Activated effector memory CD4-positive, alpha-beta T cell treated with anti-CD3 and anti-CD28 coated beads, Interleukin-2, amount 50 U/mL, for 16 hours (primary cell): ENCODE measurements around the gene TRPM5.

Experiments
- DNase-seq: peaks from one replicate; pipeline ENCODE4 v3.0.0-alpha.2; 2020

The TRPM5 gene

DNA sequence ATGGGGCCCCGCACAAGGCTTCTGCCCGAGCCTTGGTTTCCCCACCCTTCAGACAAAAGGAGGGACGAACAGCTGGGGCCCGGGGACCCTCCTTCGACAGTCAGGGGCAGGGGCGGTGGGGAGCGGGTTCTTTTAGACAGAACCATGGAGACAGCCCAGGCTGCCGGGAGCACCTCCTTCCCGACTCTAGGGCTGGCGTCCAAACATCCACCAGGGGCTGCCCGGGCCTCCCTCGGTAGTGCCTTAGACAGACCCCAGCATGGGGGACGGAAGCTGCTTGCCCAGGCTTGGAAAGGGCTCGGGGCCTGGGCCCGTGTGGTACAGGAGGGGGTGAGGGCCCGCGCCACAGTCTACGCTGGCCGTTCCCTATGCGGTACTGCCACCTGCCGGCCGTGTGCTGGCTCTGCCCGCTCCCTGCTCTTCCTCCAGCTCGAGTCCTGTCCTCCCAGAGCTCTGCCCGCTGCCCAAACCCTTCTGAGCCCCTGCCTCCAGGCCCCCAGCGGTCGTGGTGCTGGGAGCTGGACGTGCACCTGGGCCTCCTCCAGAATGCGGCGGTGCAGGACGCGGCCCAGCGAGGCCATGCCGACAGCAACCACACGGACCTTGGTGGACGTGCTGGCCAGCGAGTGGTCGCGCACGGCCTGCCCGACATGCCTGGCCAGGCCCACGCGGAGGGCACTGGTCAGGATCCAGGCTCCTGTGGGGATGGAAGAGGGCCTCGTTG is 23.6 kb downstream of the TRPM5 start:
- peak; percentile 88 for DNase-seq

GRCh38 chr11:2419638-2420501 is 24.4 kb downstream of the TRPM5 start:
- DNase-seq: peak; percentile 84

- no peak for DNase-seq
These were observed 25.5 kb downstream of the TRPM5 start for GRCh38 chr11:2418693-2419360.

GRCh38 chr11:2417856-2418692 is 26.2 kb downstream of the TRPM5 start:
- no peak for DNase-seq

GRCh38 chr11:2416765-2417164 is 27.5 kb downstream of the TRPM5 start:
- no peak for DNase-seq

- no peak for DNase-seq
These were observed 28.5 kb downstream of the TRPM5 start for GRCh38 chr11:2415601-2416380.

GRCh38 chr11:2415171-2415570 is 29.1 kb downstream of the TRPM5 start:
- DNase-seq: no peak

- no peak for DNase-seq
These were observed 29.7 kb downstream of the TRPM5 start for GRCh38 chr11:2414616-2415015.

- no peak for DNase-seq
These were observed 30.4 kb downstream of the TRPM5 start for GRCh38 chr11:2413742-2414579.

GRCh38 chr11:2412323-2412722 is 32.0 kb downstream of the TRPM5 start:
- no peak for DNase-seq

DNA sequence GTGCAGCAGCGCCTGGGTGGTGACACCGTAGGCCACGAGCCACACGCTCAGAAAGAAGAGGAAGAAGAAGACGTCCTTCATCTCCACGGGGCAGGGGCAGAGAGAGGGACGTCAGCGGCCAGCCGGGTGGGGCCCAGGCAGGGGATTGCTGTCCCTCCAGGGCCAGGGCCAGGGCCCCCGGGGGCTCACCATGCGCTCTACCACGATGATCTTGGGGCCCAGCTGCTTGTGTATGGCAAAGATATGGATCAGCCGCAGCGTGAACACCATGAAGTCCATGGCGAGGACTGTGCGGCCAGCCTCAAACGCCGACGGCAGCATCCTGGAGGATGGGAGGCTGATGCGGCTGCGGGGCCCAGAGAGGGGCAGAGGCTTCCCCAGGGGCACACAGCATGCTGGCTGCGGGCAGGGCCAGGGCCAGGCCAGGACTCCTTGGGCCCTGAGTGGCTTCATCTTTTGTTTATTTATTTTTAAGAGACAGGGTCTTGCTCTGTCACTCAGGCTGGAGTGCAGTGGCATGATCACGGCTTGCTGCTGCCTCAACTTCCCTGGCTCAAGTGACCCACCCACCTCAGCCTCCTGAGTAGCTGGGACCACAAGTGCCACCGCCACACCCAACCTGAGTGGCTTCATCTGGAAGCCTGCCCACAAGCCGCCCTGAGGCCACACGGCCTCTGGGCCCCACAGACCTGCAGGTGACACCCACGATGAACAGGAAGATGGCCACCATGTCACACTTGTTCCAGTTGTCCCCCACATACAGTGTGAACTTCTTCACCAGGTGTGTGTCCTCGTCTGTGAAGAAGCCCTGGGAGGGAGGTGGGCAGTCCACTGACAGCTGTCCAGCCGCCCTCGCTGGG is 32.6 kb downstream of the TRPM5 start:
- DNase-seq: no peak

DNA sequence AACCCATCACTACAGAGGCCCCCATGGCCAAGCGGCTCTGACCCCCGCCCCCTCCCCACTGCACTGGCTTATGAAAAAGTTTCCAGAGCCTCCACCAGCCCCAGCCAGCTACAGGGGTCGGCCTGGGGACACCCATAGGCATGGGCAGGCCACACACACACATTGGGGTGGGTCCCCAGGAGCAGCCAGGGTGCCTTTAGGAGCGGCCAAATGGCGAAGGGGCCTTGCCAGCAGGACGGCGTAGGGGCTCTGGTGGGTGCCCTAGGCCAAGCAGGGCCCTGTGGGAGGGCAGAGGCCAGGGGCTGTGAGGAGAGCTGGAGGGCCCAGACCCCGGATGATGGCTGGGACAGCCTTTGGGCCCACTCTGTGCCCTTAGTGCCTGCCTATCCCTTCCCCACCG is 33.7 kb downstream of the TRPM5 start:
- DNase-seq: no peak

- no peak for DNase-seq
These were observed 34.5 kb downstream of the TRPM5 start for GRCh38 chr11:2409611-2410468.

- DNase-seq: no peak
These were observed 35.2 kb downstream of the TRPM5 start for GRCh38 chr11:2409126-2409525.

DNA sequence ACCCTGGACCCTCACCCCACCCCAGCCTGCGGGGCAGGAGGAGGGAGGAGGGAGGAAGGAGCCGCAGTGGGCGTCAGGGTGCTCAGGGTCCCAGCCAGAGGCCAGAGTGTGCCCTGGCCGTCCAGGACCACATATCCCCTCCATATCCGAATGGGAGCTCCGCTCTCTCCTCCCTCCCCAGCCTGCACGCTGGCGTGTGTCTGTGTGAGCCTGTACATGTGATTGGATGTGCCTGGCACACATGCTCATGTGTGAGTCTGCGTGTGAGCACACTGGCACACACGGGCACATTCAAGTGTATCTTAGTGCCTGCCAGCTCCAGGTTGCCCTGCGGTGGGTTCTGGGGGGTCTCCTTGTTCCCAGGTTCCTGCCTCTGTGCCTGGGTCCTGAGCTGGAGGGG is 35.6 kb downstream of the TRPM5 start:
- no peak for DNase-seq

- DNase-seq: no peak
These were observed 37.4 kb downstream of the TRPM5 start for GRCh38 chr11:2406878-2407410.

DNA sequence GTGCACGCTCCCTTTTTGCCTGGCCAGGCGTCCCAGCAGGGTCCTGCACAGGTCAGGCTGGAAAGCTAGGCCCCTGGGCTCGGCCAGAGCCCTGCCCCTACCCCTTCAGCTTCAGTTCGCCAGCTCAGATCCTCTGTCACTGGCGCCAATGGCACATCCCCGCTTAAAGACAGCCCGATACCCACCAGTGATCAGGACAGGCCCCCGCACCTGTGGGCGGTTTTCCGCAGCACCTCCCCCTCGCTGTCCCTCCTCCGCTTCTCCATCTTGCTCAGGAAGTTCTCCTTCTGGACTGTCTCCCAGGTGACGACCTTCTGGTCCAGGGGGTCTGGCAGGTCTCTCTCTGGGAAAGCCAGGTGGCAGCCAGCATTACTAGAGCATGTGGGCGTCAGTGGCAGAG is 37.9 kb downstream of the TRPM5 start:
- no peak for DNase-seq

DNA sequence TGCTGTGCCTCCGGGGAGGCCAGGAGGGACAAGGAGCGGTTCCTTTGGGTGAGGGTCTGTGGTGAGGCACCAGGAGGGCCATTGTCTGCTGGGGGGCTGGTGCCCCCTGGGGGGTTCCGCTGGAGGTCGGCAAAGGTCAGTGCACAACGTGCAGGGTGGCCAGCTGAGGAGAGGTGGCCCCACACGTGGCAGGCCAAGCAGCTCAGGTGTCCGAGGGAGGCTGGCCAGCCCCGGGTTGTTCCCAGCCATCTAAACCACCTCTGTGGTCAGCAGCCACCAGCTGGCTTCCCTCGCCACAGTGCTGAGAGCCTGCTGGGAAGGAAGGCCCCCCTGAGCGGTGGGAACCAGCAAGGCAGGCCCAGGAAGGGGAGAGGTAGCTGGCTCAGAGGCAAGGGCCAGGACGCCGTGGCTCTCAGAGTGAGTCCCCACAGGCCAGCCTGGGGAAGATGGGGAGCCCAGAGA is 39.5 kb downstream of the TRPM5 start:
- no peak for DNase-seq
